K562 (cell line): Measurements from ENCODE around the gene ZC3H15. TPM values are rescaled to one million over a fixed set of nuclear protein-coding genes. Genes with fewer than 3 reads are reported as not detected.

ENCODE experiments used
- HCFC1 ChIP-seq: IDR thresholded peaks from 2 replicates; pipeline ENCODE4 v1.6.1; 2012; ENCODE audit warnings: low read depth, low read length, improper control_type of control experiment
- HDAC8 ChIP-seq: fragments of 450-650 bp; IDR thresholded peaks from 2 replicates; pipeline ENCODE4 v1.6.1; 2016; ENCODE audit warnings: mild to moderate bottlenecking, missing genetic modification characterization, moderate library complexity, missing compliant biosample characterization
- MLX ChIP-seq, 2 experiments: fragments of 450-650 bp in 1 of 2; sonication (generic) in 1 of 2; formaldehyde crosslinking; conservative IDR thresholded peaks; 2 replicates each; pipeline versions ENCODE4 v1.4.0 to v1.8.1; 2020 to 2022; ENCODE audit warnings: mild to moderate bottlenecking in 1 of 2, missing genetic modification reagents in 1 of 2
- NFYB ChIP-seq: IDR thresholded peaks from 2 replicates; pipeline ENCODE4 v1.6.1; 2011; ENCODE audit warnings: mild to moderate bottlenecking, moderate library complexity; ENCODE audit not compliant: insufficient read length; ENCODE audit errors: extremely low read depth
- RAD21 ChIP-seq, 2 experiments: fragments of 250-450 bp in 1 of 2; fragments of 450-650 bp in 1 of 2; sonication (Bioruptor Pico) in 1 of 2; formaldehyde crosslinking in 1 of 2; IDR thresholded peaks in 1 of 2; conservative IDR thresholded peaks in 1 of 2; 2 replicates each; pipeline versions ENCODE4 v1.4.0 to v1.8.0; 2020 to 2022; ENCODE audit warnings: mild to moderate bottlenecking in 2 of 2, moderate library complexity in 1 of 2
- SIN3B ChIP-seq: fragments of 450-650 bp; IDR thresholded peaks from 2 replicates; pipeline ENCODE4 v1.6.1; 2017; ENCODE audit warnings: low read depth, mild to moderate bottlenecking, moderate library complexity
- SMARCA5 ChIP-seq: fragments of 450-650 bp; IDR thresholded peaks from 2 replicates; pipeline ENCODE4 v1.6.1; 2016
- ZNF232 ChIP-seq: sonication (generic); formaldehyde crosslinking; IDR thresholded peaks from 2 replicates; pipeline ENCODE4 v1.8.0; 2022; ENCODE audit warnings: mild to moderate bottlenecking, missing genetic modification reagents
- ZNF444 ChIP-seq: fragments of 250-450 bp; sonication (Bioruptor Pico); IDR thresholded peaks from 2 replicates; pipeline ENCODE4 v1.4.0; 2020; ENCODE audit warnings: mild to moderate bottlenecking, moderate library complexity
- polyA plus RNA-seq, 8 experiments: library from polyadenylated mRNA; depleted of rRNA in 4 of 8; stranded (reverse) in 5 of 8; unstranded in 3 of 8; fragments of >200 nt; fragmentation: Nextera tagmentation in 2 of 8; fragmentation: Illumina TruSeq in 1 of 8; extraction: Ambion mirVana in 2 of 8; extraction: Trizol in 1 of 8; gene quantifications; 2 replicates each; pipeline versions ENCODE4 v1.2.1 to v1.2.3, GENCODE V29; 2011 to 2014; ENCODE audit warnings: inconsistent platforms in 1 of 8, missing spikeins in 1 of 8
- total RNA-seq, 7 experiments: library from RNA; depleted of rRNA in 6 of 7; stranded (reverse); fragments of >200 nt in 6 of 7; fragmentation: Illumina TruSeq in 2 of 7; extraction: Trizol in 2 of 7; gene quantifications; 2 replicates each; pipeline versions ENCODE4 v1.2.1 to v1.2.3, GENCODE V29; 2011 to 2021; ENCODE audit warnings: low replicate concordance in 1 of 7
- TF ChIP-seq, protein P1 (sequence below), 2 experiments: fragments of 450-650 bp; formaldehyde crosslinking in 1 of 2; IDR thresholded peaks; 2 replicates each; pipeline versions ENCODE4 v1.4.0 to v1.6.1; 2014 to 2020; ENCODE audit warnings: mild to moderate bottlenecking in 2 of 2, borderline replicate concordance in 1 of 2, low read depth in 1 of 2
- TF ChIP-seq, protein P2 (sequence below), 2 experiments: fragments of 450-650 bp in 1 of 2; IDR thresholded peaks; 2 replicates each; pipeline ENCODE4 v1.6.1; 2011 to 2017; ENCODE audit warnings: low read depth in 2 of 2, antibody characterized with exemption in 1 of 2, borderline replicate concordance in 1 of 2, low read length in 1 of 2, mild to moderate bottlenecking in 1 of 2, mixed read lengths in 1 of 2; ENCODE audit not compliant: control insufficient read depth in 1 of 2

ZC3H15 gene
- total and polyA plus RNA-seq, 9 of the 15 experiments (the other 6 are each of a cell fraction or from before 2014, with no cell fraction given), result 132 to 286 (median 189) TPM

DNA sequence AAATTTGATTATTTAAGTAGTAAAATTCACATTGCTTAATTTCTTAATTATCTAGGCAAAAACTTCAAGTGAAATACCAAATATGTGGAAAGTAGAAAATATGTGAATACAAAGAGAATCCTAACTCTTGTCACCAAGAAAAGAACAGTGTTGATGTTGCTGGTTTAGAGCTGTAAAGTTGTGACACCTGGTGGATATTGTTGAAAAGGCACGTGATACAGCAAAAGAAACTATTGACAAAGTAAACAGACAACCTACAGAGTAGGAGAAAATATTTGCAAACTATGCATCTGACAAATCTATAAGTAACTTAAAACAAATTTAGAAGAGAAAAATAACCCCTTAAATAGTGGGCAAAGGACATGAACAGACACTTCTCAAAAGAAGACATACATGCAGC, 25.6 kb upstream of the ZC3H15 start (continued):
- TF ChIP-seq, protein P1, sequence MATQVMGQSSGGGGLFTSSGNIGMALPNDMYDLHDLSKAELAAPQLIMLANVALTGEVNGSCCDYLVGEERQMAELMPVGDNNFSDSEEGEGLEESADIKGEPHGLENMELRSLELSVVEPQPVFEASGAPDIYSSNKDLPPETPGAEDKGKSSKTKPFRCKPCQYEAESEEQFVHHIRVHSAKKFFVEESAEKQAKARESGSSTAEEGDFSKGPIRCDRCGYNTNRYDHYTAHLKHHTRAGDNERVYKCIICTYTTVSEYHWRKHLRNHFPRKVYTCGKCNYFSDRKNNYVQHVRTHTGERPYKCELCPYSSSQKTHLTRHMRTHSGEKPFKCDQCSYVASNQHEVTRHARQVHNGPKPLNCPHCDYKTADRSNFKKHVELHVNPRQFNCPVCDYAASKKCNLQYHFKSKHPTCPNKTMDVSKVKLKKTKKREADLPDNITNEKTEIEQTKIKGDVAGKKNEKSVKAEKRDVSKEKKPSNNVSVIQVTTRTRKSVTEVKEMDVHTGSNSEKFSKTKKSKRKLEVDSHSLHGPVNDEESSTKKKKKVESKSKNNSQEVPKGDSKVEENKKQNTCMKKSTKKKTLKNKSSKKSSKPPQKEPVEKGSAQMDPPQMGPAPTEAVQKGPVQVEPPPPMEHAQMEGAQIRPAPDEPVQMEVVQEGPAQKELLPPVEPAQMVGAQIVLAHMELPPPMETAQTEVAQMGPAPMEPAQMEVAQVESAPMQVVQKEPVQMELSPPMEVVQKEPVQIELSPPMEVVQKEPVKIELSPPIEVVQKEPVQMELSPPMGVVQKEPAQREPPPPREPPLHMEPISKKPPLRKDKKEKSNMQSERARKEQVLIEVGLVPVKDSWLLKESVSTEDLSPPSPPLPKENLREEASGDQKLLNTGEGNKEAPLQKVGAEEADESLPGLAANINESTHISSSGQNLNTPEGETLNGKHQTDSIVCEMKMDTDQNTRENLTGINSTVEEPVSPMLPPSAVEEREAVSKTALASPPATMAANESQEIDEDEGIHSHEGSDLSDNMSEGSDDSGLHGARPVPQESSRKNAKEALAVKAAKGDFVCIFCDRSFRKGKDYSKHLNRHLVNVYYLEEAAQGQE (IDR thresholded peaks at IDR 0.05; ENCODE audit: borderline replicate concordance), result peak; percentile 31; the same call in 1 of the 2 replicates
- TF ChIP-seq, protein P1 (CRISPR knock-in tag; IDR thresholded peaks at IDR 0.05; ENCODE audit: low read depth), result no peak
- TF ChIP-seq ZNF444 (no peak), SMARCA5 (no peak), NFYB (no peak), MLX (CRISPR knock-in tag; conservative IDR thresholded peaks at IDR 0.05) (no peak), HDAC8 (tag) (no peak), SIN3B (no peak), RAD21 (CRISPR knock-in tag; conservative IDR thresholded peaks at IDR 0.05 in 1 of 2, IDR thresholded peaks at IDR 0.05 in 1 of 2) (peak; percentile 54 to 80; a peak in 3 of 4 replicates), ZNF232 (CRISPR knock-in tag) (no peak), HCFC1 (no peak)
- TF ChIP-seq, protein P2, sequence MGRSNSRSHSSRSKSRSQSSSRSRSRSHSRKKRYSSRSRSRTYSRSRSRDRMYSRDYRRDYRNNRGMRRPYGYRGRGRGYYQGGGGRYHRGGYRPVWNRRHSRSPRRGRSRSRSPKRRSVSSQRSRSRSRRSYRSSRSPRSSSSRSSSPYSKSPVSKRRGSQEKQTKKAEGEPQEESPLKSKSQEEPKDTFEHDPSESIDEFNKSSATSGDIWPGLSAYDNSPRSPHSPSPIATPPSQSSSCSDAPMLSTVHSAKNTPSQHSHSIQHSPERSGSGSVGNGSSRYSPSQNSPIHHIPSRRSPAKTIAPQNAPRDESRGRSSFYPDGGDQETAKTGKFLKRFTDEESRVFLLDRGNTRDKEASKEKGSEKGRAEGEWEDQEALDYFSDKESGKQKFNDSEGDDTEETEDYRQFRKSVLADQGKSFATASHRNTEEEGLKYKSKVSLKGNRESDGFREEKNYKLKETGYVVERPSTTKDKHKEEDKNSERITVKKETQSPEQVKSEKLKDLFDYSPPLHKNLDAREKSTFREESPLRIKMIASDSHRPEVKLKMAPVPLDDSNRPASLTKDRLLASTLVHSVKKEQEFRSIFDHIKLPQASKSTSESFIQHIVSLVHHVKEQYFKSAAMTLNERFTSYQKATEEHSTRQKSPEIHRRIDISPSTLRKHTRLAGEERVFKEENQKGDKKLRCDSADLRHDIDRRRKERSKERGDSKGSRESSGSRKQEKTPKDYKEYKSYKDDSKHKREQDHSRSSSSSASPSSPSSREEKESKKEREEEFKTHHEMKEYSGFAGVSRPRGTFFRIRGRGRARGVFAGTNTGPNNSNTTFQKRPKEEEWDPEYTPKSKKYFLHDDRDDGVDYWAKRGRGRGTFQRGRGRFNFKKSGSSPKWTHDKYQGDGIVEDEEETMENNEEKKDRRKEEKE (IDR thresholded peaks at IDR 0.05; ENCODE audit: borderline replicate concordance in 1 of 2, control insufficient read depth in 1 of 2, low read depth in 2 of 2, low read length in 1 of 2), result no peak
